GM18858 (cell line): ENCODE data around the gene GABRA5.

Experiments
- ATAC-seq: cut with Tn5 transposase; IDR thresholded peaks from one replicate; pipeline ENCODE4 v1.9.1; 2021; ENCODE audit not compliant: unreplicated experiment

Gene GABRA5

GRCh38 chr15:26985050-26985449 is 118.2 kb downstream of the GABRA5 start:
- ATAC-seq, result no peak

DNA sequence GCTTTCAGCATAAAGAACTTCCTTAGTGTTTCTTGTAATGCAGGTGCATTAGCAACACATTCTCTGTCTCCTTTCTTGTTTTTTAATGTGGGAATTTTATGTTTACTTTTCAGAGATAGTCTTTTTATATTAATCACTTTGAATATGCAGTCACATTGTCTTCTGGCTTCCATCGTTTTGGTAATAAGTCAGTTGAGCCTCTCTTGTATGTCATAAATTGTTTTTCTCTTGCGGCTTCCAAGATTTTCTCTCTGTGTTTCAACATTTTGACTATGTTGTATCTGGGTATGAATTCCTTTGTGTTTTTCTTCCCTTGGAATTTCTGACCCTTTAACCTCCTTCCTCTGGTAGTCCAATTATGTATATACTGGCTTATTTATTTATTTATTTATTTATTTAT is 129.4 kb downstream of the GABRA5 start:
- no peak for ATAC-seq
